NCI-H146 treated with DMSO at 0.1 percent for 48 hours (cell line): ENCODE data around the gene C10orf71.

Source experiments
- DNase-seq: peaks from one replicate; lab custom pipeline; 2025; ENCODE audit not compliant: unreplicated experiment; lab: John Stamatoyannopoulos, UW

C10orf71 gene

DNA sequence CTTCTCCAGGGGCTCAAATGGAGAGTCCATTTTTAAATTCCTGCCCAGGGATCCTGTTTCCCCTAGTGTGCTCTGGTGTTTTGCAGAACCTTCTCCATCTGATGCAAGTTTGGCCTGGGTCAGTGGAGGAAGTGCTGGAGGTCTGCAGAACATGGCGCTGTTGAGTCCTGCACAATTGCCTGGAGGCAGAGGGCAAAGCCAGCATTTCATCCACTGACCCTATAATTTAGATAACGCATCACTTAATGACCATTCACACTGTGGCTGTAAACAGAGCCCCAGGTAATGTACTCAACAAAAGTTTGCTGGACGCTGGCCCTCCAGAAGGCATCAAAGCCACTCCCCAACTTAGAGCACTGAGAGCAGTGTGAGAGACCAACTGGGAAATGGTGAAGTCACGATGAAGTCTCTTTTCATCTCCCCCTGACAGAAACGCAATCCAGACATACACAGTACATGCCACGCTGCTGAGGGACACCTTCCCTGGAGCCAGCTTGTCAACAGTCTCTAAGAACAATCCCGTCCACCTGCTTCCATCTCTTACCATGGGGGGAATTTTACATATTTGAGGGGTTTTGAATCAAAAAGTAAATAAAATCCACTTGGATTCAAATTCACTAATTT lies 13.4 kb downstream of the C10orf71 start:
- peak; percentile 64 for DNase-seq

DNA sequence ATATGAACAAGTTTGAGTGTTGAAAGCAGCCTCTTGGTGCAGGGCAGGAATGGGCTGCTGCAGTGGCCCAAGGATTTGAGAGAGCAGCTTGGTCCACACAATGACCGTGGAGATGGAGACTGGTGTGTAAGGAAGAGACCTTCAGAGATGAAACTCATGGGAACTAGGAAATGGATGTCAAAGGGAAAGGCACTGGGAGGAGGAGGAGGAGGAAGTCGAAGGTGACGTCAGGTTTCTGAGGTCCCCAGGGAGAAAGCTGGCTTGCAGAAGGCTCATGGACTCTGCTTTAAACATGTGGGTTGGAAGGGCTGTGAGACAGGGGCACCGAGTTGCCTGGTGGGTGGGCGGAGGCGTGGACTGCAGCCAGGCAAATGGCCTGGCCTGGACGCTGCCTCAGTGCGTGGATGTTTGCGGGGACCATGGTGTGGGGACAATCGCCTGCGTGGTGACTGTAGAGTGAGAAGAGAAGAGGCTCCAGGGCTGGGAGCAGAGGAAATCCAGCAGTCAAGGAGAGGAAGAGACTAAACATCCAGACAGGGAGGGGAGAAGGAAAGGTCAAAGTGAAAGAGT lies 14.6 kb downstream of the C10orf71 start:
- no peak for DNase-seq

DNA sequence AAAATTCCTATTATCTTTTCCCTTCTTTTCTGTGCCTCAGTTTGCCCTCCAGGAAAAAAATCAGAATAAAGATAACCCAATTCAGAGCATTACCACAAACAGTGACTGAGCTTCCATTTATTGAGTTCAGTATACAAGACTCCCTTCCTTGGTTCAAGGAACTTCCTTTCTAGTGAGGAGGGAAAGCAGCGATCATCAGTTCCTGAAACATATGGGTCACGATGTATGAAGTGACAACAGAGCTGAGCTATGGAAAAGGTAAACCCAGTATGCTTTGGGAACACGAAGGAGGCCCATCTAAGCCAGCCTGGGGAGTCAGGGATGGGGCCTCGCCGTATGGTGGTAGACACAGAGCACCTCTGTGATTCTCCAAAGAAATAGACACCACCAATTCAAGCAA lies 15.8 kb downstream of the C10orf71 start:
- DNase-seq = no peak

DNA sequence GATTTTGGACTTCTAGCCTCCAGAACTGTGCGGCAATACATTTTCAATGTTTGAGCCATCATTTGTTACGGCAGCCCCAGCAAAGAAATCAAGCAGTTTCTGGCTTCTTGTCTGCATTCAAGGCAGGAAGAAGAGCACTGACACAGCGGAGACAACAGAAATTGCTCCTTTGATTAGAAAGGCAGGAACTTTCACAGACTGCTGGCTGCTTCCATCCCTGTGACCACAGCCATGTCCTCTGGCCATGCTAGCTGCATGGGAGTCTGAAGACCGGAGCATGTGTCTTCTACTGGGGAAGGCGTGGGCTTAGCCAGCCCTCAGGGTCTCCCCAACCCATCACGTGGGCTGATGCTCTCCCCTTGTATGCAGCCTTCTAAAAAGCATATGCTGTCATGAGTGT lies 19.1 kb downstream of the C10orf71 start:
- no peak for DNase-seq

DNA sequence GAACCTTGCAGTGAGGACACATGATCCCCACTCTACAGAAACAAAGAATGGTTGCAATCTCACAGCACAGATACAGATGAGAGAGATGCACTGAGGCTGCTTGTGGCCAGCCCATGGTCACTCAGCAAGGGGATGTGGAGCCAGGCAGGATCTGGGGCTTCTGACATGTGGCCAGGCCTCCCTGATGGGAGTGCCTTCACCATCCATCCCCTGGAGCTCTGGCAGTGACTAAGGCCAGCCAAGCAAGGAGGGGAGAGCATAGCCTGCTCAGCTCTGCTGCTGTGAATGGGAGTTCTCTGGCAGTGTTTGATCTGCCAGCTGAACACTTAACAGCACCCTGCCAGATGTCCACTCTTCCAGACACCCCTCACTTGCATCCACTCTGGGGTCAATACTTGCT lies 19.8 kb downstream of the C10orf71 start:
- no peak for DNase-seq

DNA sequence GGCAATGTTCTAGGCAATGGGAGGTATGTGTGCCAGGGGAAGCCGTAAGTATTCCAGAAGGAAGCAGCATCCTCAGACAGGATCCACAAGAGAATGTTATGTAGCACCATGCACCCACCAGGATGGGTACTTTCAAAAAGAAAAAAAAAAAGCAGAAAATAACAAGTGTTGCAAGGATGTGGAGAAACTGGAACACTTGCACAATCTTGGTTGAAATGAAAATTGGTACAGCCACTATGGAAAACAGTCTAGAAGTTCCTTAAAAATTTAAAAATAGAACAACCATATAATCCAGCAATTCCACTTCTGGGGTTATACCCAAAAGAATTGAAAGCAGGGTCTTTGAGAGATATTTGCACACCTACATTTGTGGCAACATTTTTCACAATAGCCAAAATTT lies 20.2 kb downstream of the C10orf71 start:
- no peak for DNase-seq

DNA sequence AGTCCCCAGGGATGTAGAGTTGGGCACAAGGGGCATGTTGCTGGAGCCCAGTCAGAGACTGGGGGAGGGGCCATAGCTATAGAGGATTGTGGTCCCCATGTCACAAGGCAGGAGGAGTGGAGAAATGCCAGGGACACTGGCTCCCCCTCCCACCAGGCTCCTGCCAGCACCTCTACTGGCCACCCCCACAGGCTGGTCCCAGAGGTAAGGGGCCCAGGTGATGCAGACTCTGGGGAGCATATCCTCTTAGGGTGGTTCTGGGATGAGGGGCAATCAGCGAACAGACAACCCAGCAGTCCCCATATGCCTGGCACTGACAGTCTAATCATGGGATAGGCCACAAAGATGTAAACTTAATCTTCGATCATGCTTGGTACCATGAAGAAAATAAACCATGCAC lies 21.2 kb downstream of the C10orf71 start:
- DNase-seq = no peak

DNA sequence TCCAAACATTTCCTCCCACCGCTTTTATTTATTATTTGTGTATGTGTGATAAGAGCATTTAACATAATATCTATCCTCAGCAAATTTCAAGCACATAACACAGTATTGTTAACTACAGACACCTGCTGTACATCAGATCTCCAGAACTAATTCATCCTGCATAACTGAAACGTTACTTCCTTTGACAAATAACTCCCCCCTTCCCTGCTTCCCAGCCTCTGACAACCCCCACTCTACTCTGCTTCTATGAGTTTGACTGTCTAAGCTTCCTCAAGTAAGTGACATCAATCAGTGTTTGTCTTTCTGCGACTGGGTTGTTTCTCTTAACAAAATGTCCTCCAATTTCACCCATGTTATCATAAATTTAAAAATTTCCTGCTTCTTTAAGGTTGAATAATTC lies 22.1 kb downstream of the C10orf71 start:
- no peak for DNase-seq

DNA sequence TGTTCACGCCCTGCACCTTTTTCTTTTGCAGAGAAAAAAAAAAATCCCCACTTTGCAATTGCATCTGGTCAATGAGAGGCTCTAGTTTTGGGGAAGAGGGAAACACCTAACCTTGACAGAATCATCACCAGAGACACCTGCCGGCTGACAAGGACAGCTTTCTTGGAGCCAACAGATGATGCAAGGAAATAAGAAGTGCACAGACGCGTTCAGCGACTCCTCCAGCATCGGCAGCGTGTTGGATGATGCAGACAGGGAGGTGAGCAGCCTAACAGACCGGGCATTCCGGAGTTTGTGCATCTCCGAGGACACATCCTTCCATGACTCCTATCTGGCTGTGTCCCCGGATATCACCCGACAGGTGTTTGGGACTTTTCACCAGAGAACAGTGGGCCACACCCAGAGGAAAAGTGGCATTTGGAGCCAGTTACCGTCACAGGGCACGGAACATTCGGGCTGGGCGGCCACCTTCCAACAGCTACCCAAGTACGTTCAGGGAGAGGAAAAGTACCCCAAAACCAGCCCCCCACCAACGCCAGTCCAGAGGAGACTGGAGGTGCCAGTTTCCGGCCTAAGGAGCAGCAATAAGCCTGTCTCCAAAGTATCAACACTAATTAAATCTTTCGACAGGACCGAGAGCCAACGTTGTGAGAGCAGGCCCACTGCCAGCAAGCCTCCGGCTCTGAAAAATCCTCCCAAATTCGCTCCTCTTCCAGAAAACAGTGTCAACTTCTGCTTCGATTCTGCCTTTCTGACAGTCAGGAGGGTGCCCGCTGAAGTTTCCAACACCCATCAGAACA lies 23.6 kb downstream of the C10orf71 start:
- DNase-seq = no peak

DNA sequence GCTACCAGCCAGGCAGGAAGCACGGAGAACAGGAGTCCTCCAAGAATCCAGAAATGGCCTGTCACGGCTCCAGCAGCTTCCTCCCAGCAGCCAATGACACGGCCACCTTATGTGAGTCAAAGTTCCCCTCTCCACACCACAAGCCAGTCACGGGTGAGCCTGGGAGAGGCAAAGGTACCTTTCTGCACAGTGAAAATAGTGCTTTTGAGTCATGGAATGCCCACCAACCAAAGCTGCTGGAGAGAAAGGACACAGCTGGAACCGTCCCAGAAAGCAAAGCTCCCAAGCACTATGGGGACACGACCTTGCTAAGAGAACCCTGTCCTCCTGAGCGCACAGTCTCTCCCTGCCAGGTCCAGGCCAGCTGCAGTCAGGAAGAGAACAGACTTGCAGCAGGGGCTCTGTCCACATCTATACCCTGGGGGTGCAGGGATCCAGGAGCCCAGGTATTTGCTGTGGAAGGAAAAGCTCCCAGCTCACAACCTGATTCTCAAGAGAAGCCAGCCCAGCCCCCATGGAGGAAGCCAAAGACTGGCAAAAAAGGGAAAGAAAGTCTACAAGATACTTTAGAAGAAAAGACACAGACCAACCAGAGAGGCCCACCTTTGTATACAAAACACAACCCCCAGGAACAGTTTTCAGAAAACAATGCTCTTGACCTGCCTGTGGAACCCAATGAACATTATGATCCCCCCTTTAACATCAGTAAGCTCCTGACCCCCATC lies 24.4 kb downstream of the C10orf71 start:
- no peak for DNase-seq

DNA sequence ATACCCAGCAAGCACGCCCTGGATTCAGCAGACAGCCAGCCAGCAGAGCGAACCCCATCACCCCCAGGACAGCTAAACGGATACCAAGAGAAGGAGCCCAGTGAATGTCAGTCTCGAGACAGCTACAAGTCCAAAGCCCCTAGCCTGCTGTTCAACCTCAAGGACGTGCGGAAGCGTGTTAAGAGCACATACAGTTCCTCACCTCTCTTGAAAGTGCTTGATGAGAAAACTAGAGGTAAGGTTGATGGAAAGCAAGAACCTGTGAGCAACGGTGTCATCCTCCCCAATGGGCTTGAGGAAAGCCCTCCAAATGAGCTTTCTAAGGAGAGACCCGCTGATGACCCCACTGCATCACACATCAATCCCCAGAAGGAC lies 24.9 kb downstream of the C10orf71 start:
- DNase-seq = no peak

DNA sequence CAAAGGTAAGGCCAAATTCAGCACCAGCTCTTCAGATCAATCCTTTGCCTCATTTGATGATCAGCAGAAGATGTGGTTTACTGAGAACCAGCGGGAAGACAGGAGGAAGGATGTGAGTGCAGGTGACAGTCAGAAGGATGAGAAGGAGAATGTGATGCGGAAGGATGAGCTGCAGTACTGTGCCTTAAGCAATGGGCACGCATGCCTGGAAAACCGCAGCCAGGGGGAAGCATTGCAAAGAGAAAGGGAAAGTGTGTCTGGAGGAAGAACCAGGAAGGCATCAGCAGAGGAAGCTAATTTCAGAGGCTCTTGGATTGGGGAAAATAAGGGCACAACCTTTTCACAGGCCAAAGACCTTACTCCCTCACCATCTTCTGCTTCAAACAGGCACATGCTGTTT lies 25.7 kb downstream of the C10orf71 start:
- DNase-seq = no peak

DNA sequence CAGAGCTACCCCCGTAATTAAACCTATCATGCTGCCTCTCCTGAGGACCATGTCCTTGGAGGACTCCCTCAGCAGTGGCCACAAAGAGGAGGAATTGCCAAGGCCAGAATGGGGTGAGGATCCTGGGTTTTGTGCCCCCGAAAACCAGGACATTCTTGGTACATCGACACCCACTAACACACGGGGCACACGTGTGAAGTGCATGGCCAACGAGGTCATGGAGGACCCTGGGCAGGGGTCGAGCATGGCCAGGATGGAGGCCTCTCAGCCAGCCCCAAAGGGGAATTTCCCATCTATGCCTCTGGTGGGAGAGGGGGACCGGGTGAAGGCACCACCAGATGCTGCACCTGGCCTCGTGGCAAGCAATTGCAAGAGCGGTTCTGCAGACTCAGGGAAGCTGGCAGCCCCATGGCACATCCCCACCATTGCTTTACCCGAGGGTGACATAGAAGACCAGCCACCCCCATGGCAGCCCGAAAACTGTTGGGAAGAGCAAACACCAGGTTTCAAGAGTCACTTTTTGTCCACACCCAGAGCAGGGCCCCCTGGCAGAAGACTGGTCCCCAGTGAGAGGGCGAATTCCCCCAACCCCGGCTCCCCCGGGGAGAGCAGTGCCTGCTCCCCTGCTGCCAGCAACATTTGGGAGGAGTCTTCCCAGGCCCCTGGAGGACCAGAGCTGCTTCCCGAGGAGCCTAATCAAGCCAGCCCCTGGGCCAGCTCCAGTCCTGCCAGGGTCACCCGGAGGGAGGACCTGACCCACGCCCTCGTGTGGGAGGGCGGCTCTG lies 26.4 kb downstream of the C10orf71 start:
- no peak for DNase-seq

DNA sequence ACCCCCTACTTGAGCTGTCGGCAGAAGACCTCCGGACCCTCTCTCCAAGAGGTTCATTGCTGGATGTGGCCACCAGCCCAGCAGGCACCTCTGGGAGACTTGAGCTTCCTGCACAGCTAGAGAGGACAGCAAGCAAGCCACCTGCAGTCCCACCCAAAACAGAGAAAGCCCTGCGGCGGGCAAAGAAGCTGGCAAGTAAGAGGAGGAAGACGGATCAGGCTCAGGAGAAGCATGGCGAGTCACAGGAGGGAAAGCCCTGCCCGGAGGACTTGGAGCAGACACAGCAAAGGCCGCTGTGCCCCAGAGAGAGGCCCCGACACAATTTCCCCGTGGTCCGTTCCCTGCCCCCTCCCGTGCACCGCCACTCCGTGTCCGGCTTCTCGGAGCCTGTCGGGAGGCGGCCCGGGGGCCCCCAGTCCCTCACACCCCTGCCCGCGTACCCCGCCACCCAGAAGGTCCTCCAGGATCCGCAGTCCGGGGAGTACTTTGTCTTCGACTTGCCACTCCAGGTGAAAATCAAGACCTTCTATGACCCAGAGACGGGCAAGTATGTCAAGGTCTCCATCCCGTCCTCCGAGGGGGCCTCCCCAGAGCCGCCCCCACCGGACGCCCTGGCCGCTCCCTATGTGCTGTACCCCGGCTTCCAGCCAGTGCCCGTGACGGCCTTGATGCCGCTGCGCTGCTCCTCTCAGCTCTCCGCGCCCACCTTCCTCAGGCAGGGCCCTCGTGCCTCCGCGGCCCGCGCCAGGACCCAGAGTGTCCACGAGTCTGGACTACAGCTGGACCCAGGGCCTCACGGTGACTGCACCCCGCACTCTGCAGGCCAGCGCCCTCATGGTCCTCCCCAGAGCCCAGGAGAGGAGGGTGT lies 27.2 kb downstream of the C10orf71 start:
- no peak for DNase-seq

DNA sequence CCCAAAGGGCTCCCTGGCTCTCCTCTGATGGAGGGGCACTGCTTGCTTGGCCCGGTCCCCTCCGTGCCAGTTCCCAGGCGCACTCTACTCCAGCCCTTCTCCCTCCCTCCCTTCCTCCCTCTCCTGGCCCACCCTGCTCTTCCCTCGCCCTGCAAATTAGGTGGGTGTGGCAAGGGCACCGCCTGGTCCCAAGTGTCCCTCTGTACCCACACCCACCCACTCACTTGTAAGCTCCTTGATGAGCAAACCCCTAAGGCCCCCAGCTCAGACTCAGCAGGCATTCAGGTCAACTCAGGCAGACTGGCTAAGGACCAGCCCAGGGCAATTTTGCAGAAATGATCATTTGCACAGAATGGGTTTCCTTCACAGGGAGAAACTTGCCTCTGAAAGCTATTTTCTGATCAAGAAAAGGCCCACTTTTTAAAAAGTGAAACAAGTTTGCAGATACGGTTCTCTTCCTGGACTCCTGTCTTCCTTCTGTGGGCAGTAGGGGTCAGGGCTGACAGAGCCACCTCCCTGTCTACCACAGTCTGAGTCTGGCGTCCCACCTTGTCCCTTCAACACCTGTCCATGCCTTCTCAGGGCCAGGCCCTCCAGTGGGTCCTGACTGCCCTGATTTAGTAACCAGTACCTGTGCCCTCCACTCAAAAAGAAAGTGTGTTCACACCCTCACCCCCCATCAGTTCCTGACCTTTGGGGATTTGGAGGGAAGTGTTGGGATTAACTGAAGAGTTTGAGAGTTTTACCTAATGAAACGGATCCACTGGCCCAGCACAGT lies 28.3 kb downstream of the C10orf71 start:
- DNase-seq = no peak

DNA sequence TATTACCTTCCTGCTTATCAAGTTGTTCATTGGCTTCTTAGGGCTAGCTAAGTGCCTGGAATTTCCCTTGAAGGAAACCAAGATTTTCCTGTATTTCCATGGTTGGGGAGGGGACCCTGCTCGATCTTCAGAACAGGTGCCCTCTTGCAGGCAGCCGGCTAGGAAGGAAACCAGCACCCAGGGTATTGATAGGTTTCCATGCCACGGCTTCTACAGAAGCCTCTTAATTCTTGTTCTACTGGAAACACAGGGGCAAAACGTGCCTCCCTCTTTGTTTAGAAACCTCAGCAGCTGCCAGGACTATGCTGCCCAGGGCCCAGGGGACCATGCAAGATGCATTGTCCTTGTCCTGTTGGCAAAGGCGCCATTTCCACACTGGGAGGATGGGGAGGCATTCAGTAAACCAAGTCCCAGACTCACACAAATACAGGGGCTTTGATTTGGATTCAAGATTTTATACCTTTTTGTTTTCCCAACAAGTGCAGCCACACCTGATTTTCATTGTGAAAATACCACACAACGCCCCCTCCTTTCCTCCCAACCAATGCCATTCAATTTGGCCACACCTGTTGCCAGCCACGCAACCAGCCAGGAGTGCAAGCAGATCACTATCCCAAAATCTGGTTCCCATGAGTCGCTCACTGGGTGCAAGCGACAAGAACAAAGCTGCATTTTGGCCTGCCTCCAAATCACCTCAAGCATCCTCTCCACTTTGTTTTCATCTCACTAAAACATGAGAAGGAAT lies 29.6 kb downstream of the C10orf71 start:
- DNase-seq = no peak

DNA sequence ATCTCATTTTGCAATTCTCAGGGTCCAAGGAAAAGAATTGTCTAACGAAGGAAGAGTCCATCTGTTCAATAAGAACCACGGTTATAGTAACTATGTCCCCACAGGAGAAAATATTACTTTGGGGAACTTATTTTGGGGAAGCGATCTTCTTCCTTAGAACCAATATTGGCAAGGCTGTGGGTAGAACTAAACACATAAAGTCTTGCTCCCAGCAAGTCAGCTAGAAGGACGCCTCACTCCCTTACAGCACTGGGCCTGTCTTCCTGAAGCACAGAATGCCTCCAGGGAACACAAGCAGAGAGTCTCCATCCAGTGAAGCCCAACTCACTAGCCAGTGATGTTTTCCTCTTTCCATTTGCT lies 30.2 kb downstream of the C10orf71 start:
- no peak for DNase-seq

DNA sequence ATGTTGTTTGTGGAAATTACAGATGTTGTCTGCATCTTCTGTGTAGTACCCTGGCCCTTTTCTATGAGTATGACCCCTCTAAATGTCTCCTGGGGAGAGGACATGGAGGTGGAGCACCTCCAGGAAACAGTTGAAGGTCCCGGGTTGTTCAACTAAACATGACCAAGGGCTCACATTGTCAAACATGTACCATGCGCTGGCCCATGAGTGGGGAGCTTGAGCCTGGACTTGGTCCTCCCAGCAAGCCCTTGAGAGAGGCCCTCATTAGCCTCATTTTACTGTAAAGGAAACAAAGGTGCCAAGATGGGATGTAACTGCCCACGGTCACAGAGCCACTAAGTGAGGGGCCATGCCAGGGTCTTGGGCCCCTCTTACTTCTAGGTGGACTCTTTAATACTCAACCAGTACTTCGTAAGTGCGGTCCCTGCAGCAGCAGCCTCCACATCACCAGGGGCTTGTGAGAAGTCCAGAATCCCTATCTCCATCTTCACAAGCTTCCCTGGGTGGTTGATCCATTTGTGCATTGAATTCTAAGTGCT lies 31.2 kb downstream of the C10orf71 start:
- DNase-seq = no peak

DNA sequence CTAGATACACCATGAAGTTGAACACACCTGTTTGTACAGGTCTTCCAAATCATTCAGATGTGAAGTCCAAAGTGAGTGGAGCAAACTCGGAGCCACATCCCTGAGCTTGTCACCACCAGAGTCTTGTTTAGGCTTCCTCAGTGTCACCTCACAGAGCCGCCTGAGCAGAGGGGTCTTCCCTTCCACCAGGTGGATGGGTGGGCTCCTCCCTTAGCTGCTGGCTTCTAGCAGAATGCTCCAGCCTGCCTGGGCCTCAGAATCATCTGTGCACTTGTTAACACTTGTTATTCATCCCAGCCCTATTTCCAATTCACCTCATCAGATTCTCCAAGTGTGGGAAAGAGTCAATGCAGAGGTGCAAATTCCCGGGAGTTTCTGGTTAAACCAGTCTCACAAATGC lies 32.5 kb downstream of the C10orf71 start:
- DNase-seq = no peak
